NCI-H1092 (cell line): Measurements from ENCODE around the gene RSBN1L.

ENCODE experiments used
- DNase-seq: peaks from one replicate; lab custom pipeline; 2025; lab: John Stamatoyannopoulos, UW

RSBN1L gene

DNA sequence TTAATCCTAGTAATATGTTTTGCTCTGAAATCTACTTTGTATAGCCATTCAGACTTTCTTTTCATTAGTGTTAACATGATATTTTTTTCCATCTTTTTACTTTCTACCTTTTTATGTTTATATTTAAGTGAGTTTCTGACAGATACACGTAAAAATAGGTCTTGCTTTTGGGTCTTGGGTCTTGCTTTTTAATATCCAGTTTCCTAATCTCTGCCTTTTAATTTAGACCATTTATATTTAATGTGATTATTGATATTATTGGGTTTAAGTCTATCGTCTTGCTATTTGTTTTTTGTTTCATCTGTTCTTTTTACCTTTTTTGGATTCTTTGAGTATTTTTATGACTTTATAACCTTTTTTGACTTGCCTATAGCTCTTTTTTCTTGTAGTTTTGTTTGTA, 110.2 kb downstream of the RSBN1L start:
- no peak for DNase-seq

DNA sequence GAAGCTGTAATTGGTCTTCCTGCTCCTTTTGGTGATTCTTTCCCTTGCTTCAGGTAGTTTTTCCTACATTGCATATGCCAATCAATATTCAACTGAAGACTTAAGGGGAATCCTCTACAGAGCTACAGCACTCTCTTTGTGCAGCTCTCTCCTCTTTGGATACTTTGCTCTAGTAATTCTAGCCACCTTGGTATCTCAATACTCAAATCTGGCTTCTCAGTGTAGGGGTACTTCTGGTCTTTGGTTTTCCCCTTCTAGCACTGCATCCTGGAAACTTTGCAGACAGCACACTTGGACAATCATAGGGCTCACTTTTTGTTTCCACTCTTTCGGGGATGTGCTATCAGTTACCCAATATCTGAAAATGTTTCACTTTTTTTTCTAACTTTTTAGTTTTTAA, 112.3 kb downstream of the RSBN1L start:
- no peak for DNase-seq

DNA sequence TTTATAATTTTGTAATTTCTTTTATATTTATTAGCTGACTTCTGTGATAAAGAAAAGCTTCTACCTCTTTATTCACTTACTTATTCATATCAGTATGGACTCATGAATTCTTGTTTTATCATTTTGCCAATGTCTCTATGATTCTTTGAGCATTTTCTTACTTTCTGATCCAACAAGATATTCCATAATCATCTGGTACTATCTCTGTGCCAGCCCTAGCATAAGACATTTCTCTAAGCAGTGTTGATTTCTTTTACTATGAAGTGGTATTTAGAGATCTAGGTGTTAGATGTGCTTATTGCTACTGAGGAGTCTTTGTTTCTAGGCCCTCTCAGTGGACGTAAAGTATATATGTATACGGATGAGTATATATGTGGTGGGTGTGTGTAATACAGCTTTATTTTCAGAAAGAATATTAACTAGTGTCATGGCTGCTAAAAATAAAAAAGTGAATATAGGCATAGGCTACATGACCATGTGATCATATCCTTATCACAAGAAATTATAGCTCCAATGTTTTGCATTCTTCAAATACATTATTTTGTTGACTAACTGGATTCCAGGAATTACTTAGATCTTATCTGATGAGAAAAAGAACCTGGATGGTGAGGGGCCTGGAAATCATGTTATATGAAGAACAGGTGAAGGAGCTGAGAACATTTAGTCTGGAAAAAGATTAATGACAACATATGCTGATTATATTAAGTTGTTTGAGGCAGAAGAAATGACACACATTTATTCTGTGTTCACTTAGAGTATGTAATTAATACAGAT, 115.4 kb downstream of the RSBN1L start:
- no peak for DNase-seq

DNA sequence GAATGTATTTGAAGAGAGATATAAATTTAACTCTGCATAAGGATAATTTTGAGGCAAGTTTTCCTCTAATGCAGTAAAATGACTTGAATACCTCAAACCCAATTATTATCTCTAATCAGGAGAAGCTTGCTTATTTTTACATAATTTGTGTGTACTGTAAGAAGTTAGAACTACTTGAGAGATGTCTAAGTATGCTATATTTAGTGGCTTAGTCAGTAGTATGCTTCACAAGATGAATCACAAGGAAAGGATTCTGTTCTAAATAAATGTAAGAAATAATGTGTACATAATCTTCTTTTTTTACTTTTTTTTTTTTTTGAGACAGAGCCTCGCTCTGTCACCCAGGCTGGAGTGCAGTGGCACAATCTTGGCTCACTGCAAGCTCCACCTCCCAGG, 116.0 kb downstream of the RSBN1L start:
- no peak for DNase-seq

DNA sequence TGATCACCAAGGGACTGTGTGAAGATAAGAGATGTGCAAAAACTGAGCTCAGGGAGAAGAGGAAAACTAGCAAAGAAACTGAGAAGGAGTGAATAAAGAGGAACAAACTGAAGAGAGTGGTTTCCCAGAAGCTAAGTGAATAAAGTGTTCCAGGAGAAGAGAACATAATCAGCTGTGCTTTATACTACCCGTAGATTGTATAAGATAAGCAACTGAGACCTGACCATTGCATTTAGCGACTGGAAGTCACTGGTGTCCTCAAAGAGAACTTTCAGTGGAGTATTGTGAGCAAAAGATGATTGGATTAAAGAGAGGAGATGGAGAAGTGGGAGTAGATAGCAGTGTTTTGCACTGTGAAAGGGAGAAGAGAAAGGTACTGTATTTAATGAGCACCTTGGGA, 116.9 kb downstream of the RSBN1L start:
- no peak for DNase-seq

DNA sequence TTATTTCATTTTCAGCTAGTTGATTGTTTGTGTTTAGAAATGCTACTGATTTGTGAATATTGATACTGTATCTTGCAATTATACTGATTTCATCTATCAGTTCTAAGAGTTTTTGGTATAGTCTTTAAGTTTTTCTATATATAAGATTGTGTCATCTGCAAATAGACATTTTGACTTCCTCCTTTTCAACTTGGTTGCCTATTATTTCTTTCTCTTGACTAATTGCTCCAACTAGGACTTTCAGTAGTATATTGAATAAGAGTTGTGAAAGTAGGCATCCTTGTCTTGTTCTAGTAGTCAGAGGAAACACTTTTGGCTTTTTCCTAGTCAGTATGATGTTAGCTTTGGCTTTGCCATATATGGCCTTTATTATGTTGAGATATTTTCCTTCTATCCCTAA, 122.8 kb downstream of the RSBN1L start:
- DNase-seq, result no peak

DNA sequence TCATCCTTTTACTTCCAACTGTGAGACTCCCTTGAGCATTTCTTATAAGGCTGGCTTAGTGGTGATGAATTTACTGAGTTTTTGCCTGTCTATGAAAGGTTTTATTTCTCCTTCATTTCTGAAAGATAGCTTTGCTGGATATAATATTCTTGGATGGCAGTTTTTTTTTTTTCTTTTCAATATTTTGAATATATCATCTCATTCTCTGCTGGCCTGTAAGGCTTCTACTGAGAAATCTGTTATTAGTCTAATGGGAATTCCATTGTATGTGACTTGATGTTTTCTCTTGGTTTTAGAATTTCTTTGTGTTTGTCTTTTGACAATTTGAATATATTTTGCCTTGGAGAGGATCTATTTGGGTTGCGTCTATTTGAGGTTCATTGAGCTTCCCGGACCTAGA, 124.7 kb downstream of the RSBN1L start:
- DNase-seq, result no peak

DNA sequence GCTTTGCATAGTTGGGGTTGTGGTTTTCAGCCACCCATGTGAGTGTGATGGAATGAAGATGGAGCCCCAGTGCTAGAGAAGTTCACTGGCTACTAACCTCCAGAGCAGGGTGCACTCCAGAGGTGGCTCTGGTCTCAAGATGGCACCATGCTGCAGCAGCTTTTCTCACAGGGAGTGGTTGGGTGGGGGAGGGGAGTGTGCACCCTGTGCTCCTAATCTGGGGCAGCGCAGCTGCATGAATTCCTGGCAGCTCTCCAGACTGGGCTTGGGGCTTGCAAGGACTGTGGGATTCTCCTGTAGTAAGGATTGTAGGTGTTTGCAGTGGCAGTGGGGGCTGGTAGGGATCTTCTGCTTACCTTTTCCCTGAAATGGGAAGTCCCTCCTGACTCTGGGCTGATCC, 126.0 kb downstream of the RSBN1L start:
- DNase-seq, result no peak

DNA sequence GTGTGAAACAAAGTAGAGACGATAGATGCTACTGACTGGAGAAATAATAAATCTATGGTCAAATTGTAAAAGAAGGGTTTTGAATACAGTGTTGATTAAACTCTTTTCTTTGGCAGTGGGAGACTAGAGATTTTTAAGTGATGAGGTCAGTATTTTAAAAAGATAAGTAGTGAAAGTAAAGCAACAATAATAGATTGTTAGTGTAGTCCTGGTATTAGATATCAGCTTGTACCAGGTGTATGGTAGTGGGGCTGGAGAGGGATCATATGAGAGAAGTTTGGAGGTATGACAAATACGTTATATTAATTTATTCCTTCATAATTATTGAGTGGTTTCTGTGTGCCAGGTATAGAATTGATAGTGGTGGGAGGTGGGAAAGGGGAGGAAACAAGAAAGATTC, 127.5 kb downstream of the RSBN1L start:
- DNase-seq, result no peak

DNA sequence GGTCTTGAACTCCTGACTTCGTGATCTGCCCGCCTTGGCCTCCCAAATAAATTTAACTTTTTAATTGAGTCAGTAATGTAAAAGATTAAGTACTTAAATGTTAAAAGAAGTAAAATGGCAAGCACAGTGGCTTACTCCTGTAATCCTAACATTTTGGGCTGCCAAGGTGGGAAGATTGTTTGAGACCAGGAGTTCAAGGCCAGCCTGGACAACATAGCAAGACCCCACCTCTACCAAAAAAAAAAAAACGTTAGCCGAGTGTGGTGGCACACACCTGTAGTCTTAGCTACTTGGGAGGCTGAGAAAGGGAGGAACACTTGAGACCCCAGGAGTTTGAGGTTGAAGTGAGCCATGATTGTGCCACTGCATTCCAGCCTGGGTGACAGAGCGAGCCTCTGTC, 128.4 kb downstream of the RSBN1L start:
- DNase-seq, result no peak

DNA sequence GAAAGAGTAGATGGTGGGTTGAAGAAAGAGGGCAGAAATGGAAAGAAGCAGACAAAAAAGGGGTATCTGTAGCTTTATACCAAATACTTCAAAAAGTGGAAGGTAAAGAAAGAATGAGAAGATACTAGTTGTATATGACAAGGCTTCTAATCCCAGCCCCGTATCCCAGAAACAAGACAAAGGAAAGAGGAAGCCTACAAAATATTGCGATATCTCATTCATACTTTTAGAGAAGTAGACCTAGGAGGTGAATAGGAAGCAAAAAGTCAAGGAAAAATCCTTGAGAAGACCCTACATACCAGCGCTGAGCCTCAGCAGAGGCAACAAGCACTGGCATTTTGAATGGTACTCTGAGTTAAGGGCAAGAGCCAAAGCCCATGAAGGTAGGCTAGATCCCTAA, 128.9 kb downstream of the RSBN1L start:
- no peak for DNase-seq

DNA sequence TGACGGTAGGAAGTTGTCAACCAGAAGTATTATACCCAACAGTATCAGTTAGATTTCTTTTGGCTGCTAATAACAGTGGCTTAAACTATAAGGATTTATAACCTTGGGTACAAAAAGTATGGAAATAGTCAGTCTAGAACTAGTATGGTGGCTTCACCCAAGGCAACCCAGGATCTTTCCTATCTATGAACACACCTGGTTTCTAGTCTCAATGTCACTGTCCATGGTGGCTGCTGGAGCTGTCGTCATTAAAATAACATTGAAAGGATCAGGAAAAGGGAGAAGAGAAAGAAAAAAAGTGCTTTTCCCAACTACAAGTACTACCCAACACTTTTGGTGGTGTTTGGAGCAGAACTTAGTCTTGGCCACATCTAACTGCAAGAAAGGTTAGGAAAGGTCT, 130.0 kb downstream of the RSBN1L start:
- DNase-seq, result no peak

DNA sequence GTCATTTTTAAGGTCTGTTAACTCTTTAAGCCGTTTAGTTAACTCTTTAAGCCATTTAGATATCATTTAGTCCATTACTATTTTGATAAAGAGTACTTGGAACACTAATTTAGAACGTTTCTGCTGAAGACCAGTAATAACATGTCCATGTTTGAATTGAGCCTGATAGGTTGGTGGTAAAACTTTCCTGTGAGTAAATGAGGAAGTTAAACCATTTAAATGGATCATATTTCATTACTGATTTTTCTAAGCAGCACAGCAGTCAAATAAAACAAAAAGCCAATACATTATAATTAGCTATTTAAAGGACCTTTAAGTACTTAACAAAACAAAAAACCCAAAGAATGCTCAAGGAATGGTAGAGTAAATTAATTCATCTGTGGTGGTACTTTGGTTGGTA, 131.7 kb downstream of the RSBN1L start:
- DNase-seq, result no peak

DNA sequence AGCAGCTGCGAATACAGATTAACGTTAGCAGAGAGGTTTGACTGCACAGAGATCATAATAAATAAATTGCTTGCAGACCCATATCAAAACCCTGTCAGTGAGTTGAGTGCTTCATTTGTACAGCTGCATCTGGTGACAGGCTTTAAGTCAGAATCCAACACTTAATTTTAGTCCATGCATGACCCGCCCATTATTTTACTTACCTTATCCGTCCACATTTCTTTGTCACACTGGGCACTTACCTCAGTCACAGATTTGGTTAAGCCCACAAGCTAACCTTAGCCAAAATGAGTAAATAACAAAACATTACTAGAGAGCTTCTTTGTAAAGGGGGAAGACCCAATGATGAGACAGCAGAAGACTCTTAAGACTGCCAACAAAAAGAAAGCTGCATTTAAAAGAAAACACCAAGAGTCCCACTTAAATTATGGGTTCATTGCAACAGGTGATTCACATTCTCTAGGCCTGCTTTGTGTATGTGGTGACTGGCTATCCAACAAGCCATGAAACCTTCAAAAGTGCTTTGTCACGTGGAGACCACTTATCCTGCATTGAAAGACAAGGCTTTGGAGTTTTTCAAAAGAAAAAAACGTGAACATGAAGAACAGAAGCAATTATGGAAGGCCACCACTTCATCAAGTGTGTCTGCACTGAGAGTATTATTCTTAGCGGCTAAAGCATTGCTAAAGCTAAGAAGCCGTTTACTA, 134.5 kb downstream of the RSBN1L start:
- DNase-seq, result no peak

DNA sequence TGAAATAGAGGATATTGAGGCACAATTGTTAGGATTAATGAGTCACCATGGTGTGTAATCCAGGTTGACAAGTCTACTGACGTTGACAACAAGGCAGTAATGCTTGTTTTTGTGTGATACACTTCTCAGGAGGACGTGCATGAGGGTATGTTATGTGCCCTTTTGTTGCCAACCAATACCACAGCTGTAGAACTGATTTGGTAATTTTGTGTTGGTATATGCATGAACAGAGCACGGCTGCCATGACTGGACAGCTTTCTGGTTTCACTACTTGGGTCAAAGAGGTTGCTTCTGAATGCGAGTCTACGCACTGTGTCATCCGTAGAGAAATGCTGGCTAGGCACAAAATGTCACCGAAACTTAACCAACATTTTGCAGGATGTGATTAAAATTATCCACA, 135.2 kb downstream of the RSBN1L start:
- DNase-seq, result no peak

DNA sequence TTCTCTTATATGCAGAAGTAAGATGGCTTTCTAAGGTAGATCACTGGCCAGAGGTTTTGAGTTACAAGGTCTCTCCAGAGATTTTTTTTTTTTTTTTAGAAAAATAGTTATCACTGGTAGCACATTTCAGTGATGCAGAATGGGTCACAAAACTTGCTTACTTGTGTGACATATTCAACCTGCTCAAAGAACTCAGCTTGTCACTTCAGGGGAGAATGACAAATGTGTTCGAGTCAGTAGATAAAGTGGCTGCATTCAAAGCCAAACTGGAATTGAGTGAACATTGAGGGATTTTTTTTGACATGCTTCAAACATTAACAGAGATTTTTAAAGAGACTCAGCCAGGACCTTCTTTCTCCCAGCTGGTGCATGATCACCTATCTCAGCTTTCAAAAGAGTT, 135.7 kb downstream of the RSBN1L start:
- no peak for DNase-seq
